ENCODE data around the gene SNTA1.
"Not testable (repeated sequence)": the region's sequence is repeated elsewhere in the genome, so short reads cannot be mapped to it uniquely, and the experiment has no call there.

SNTA1 gene

DNA sequence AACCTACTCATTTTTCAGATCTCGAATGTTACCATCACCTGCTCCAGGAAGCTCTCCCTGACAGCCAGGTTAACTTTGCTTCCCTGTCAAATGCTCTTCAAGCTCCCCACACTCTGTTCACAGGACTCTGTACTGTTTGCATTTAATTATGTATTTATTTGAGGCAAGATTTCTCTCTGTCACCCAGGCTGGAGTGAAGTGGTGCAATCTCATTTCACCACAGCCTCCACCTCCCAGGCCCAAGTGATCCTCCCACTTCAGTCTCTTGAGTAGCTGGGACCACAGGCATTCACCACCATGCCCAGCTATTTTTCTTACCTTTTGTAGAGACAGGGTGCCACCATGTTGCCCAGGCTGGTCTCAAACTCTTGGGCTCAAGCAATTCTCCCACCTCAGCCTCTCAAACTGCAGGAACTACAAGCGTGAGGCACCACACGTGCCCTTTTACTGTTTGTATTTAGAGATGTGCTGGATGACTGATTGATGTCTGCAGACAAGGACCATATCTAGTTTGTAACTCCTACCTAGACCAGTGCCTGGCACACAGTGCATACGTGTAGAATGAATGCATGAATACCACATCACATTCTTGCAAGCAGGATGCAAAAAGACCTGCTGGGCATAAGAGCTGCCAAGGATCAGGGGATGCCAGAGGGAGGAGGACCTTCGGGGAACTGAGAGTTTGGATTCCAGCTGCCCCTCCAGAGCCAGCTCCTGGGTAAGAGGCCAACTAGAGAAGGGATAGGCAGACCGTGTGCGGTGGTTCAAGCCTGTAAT is 30.7 kb upstream of the SNTA1 start:
- TF ChIP-seq, protein P1, sequence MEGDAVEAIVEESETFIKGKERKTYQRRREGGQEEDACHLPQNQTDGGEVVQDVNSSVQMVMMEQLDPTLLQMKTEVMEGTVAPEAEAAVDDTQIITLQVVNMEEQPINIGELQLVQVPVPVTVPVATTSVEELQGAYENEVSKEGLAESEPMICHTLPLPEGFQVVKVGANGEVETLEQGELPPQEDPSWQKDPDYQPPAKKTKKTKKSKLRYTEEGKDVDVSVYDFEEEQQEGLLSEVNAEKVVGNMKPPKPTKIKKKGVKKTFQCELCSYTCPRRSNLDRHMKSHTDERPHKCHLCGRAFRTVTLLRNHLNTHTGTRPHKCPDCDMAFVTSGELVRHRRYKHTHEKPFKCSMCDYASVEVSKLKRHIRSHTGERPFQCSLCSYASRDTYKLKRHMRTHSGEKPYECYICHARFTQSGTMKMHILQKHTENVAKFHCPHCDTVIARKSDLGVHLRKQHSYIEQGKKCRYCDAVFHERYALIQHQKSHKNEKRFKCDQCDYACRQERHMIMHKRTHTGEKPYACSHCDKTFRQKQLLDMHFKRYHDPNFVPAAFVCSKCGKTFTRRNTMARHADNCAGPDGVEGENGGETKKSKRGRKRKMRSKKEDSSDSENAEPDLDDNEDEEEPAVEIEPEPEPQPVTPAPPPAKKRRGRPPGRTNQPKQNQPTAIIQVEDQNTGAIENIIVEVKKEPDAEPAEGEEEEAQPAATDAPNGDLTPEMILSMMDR (conservative IDR thresholded peaks at IDR 0.05; ENCODE audit: low read depth, low read length): no peak
- peak; percentile 5 for DNase-seq (ENCODE audit: low read depth)
- no peak overlapping the region for H3K4me3 ChIP-seq (ENCODE audit: low read depth, low read length)

DNA sequence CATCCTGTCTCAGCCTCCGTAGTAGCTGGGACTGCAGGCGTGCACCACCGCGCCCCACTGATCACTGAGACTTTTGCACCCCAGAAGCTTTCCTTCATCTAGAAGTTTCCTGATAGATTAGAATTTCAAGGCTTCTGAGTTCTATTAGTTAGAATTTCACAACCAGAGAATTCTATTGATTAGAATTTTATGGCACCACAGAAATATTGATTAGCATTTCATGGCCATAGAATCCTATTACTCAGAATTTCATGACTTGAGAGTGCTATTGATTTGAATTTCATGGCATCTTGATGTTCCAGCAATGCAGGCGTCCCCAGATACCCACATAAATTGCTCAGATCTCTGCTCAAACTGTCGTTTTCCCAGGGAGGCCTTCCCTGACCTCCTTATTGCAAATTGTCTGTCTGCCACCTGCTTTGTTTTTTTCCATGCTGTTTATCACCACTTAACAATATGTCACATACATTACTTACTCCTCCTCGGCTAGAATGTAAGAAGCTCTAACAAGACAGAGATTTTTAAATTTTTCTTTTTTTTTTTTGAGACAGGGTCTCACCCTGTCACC is 29.4 kb upstream of the SNTA1 start:
- no peak for DNase-seq (ENCODE audit: low read depth)
- TF ChIP-seq, protein P1 (conservative IDR thresholded peaks at IDR 0.05; ENCODE audit: low read depth, low read length): no peak
- H3K4me3 ChIP-seq (ENCODE audit: low read depth, low read length): no peak overlapping the region

DNA sequence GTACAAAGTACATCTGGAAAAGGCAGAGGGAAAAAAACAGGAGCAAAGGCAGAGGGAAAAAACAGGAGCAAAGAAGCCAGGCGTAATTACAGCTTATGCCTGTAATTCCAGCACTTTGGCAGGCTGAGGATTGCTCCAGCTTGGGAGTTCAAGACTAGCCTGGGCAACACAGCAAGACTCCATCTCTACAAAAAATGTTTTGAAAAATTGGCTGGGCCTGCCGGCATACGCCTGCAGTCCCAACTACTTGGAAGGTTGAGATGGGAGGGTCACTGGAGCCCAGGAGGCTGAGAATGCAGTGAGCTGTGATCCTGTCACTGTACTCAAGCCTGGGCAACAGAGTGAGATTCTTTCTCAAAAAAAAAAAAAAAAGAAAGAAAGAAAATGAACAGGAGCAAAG is 27.3 kb upstream of the SNTA1 start:
- TF ChIP-seq, protein P1 (conservative IDR thresholded peaks at IDR 0.05; ENCODE audit: low read depth, low read length): no peak
- no peak for DNase-seq (ENCODE audit: low read depth)
- no peak overlapping the region for H3K4me3 ChIP-seq (ENCODE audit: low read depth, low read length)

DNA sequence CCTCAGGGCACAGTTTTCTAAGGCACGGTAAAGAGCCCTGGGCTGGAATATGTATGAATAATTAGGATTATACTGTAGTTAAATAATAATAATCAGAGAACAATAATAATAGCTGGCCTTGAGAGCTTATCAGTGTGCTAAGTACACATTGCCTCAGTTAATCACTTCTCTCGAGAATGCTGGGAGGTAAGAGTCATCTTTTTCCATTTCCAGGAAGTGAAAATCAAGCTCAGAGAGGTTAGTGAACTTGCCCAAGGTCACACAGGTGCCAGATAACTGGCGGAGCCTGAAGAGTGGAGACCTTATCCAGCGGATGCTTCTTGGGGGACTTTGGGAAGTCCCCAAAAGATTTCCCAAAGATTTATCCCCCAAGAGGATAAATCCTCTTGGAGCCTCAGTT is 26.9 kb upstream of the SNTA1 start:
- no peak for DNase-seq (ENCODE audit: low read depth)
- TF ChIP-seq, protein P1 (conservative IDR thresholded peaks at IDR 0.05; ENCODE audit: low read depth, low read length): no peak

DNA sequence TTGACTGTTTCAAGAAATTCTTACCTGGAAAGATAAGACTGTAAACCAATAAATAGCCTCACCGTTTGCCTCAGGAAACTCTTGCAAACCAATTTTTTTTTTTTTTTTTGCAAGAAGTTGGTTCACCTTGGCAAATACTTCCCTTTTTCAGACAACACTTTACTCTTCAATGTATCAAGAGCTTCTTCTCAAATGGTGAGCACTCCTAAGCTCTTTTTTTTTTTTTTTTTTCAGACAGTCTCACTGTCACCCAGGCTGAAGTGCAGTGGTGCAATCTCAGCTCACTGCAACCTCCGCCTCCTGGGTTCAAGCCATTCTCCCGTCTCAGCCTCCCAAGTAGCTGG is 22.7 kb upstream of the SNTA1 start:
- TF ChIP-seq, protein P1 (conservative IDR thresholded peaks at IDR 0.05; ENCODE audit: low read depth, low read length): no peak
- no peak overlapping the region for H3K4me3 ChIP-seq (ENCODE audit: low read depth, low read length)
- DNase-seq (ENCODE audit: low read depth): no peak

More for the DNA sequence above, 26.9 kb upstream of the SNTA1 start:
- no peak overlapping the region for H3K4me3 ChIP-seq (ENCODE audit: low read depth, low read length)

DNA sequence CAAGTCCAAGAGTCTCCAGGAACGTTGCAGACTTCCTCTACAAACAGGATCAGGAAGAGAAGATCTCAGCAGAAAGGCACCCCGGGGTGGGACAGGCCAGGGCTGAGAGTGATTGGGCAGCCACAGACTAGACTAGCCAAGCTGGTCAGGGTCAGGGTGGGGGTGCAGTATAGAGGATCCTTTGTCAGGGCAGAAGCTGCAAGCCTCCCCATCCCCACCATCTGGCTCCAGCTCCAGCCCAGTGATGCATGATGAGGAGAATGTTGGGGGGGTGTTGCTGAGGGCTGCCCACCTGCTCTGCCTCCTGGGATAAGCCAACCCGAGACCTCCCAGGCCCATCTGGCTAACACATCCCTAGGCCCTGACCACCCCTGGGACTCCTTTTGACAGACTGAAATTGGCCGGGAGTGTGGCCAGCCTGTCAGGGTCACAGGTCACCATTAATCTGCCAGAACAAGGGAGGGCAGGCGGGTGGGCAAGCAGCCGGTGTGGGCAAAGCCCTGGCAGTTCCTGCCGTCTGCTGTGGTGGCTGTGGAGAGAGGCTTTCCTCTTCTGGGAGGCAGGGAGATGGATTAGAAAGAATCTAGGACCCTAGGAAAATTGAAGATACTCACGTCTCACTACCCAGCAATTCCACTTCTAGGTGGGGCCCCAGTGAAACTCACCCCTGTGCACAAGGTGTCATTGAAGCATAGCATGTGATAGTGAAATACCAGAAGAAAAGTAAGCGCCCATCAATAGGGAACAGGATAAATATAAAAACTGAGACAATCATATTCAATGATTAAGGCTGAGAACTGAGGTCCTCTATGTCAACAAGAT is 22.1 kb upstream of the SNTA1 start:
- no peak for DNase-seq (ENCODE audit: low read depth)
- TF ChIP-seq, protein P1 (conservative IDR thresholded peaks at IDR 0.05; ENCODE audit: low read depth, low read length): no peak
- no peak overlapping the region for H3K4me3 ChIP-seq (ENCODE audit: low read depth, low read length)

DNA sequence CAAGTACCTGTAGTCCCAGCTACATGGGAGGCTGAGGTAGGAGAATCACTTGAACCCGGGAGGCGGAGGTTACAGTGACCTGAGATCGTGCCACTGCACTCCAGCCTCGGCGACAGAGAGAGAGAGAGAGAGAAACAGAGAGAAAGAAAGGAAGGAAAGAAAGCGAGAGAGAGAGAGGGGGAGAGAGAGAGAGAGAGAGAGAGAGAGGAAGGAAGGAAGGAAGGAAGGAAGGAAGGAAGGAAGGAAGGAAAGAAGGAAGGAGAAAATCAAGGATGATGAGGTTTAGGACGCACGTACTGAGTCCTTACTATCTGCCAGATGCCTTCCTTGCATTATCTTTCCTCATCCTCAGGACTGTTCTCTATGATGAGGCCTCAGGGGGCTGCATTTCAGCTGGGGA is 21.2 kb upstream of the SNTA1 start:
- not testable (repeated sequence) for H3K4me3 ChIP-seq (ENCODE audit: low read depth, low read length); DNase-seq (ENCODE audit: low read depth)

All from choroid plexus epithelial cell (primary cell).